Cardiac muscle cell (in vitro differentiated cells and primary cell): Measurements from ENCODE around the gene ARL3. TPM values are rescaled to one million over a fixed set of nuclear protein-coding genes. Genes with fewer than 3 reads are reported as not detected.

Experiments
- DNase-seq, 2 donors: peaks; one replicate each; pipeline versions ENCODE4 v3.0.0 to v3.0.0-alpha.2; 2010 to 2017; ENCODE audit warnings: low read depth in 1 of 2, low spot score in 1 of 2
- H3K27ac ChIP-seq: fragments of 200-600 bp; sonication (generic); 2 replicates; pipeline ENCODE4 v1.5.1; 2016
- H3K27me3 ChIP-seq: fragments of 200-600 bp; sonication (generic); 2 replicates; pipeline ENCODE4 v1.6.0; 2016; ENCODE audit warnings: control low read depth
- H3K36me3 ChIP-seq: fragments of 200-600 bp; sonication (generic); 2 replicates; pipeline ENCODE4 v1.5.1; 2016; ENCODE audit warnings: control low read depth
- H3K4me1 ChIP-seq: fragments of 200-600 bp; sonication (generic); 2 replicates; pipeline ENCODE4 v1.8.1; 2017; ENCODE audit warnings: low read depth, mild to moderate bottlenecking, mixed run types
- H3K4me3 ChIP-seq: fragments of 200-600 bp; sonication (generic); 2 replicates; pipeline ENCODE4 v1.5.1; 2016; ENCODE audit warnings: mild to moderate bottlenecking
- H3K9me3 ChIP-seq: fragments of 200-600 bp; sonication (generic); 2 replicates; pipeline ENCODE4 v1.5.1; 2017; ENCODE audit warnings: low read depth, mild to moderate bottlenecking, control low read depth
- polyA plus RNA-seq: library from polyadenylated mRNA; unstranded; fragments of >200 nt; fragmentation: Nextera tagmentation; extraction: Ambion mirVana; gene quantifications from 2 replicates; pipeline ENCODE4 v1.2.1, GENCODE V29; 2016
- total RNA-seq: library from RNA; depleted of rRNA; stranded (reverse); fragments of >200 nt; gene quantifications from 2 replicates; pipeline ENCODE4 v1.2.3, GENCODE V29; 2016
- TF ChIP-seq, protein P1 (sequence below): IDR thresholded peaks from 2 replicates; pipeline ENCODE4 v1.5.1; 2012; ENCODE audit warnings: low read depth, mild to moderate bottlenecking, low read length

Gene ARL3
- total and polyA plus RNA-seq, 2 experiments from 2014 or later = 16.3 to 47.3 TPM

DNA sequence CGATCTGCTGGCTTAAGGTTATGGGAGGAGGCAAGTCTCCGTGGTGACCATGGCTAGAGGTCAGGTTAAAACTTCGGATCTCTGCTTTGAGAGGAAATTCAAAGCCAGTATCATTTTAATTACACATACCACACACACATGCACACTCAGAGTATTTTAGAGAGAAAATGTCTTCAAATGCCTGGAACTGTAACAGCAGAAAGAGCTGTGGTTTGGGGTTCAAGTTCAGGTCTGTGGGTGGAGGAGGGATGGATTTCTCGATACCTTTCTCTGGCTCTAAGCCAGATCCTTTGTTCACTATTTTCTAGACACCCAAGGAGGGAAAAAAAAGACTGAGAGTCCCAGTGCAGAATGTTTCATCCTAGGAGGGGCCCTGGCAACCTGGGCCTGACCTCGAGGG lies 32.5 kb downstream of the ARL3 start:
- Histone ChIP-seq H3K27ac (no peak overlapping the region), H3K4me3 (no peak overlapping the region), H3K36me3 (peaks cover 6% of the 10 kb centered on the region), H3K27me3 (no peaks in the 10 kb centered on the region), H3K4me1 (peaks cover 29% of the 10 kb centered on the region), H3K9me3 (no peaks in the 10 kb centered on the region)
- no peak for DNase-seq
- TF ChIP-seq, protein P1, sequence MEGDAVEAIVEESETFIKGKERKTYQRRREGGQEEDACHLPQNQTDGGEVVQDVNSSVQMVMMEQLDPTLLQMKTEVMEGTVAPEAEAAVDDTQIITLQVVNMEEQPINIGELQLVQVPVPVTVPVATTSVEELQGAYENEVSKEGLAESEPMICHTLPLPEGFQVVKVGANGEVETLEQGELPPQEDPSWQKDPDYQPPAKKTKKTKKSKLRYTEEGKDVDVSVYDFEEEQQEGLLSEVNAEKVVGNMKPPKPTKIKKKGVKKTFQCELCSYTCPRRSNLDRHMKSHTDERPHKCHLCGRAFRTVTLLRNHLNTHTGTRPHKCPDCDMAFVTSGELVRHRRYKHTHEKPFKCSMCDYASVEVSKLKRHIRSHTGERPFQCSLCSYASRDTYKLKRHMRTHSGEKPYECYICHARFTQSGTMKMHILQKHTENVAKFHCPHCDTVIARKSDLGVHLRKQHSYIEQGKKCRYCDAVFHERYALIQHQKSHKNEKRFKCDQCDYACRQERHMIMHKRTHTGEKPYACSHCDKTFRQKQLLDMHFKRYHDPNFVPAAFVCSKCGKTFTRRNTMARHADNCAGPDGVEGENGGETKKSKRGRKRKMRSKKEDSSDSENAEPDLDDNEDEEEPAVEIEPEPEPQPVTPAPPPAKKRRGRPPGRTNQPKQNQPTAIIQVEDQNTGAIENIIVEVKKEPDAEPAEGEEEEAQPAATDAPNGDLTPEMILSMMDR = no peak

GRCh38 chr10:102679596-102679995 lies 34.6 kb downstream of the ARL3 start:
- no peaks in the 10 kb centered on the region for H3K9me3 ChIP-seq
- no peaks in the 10 kb centered on the region for H3K27me3 ChIP-seq
- DNase-seq = no peak
- no peak overlapping the region for H3K4me3 ChIP-seq
- peak overlapping the region; percentile 89 for H3K27ac ChIP-seq
- TF ChIP-seq, protein P1 = no peak
- peaks cover 50% of the 10 kb centered on the region for H3K4me1 ChIP-seq
- no peaks in the 10 kb centered on the region for H3K36me3 ChIP-seq

DNA sequence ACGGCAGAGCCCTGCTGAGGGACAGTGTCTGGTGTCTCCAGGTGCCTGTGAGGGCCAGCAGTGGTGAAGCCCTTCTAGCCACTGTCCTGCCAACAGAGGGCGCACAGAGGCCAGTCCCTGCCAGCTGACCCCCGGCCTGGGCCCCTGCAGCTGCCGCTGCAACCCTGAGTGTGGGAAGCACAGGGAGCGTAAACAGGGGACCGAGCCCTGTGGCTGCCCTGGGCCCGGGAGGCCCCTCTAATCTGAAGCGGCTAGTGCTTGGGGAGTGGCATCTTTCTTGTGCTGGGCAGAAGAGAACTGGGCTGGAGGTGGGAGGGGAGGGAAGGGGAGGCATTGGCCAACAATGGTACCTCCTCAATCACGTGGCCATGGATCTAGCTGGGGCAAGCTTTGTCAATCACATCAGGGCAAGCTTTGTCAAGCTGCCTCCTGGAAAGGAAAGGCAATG lies 35.3 kb downstream of the ARL3 start:
- TF ChIP-seq, protein P1 = peak; percentile 84
- DNase-seq = peak; percentile 74 to 92
- no peaks in the 10 kb centered on the region for H3K36me3 ChIP-seq
- peak overlapping the region; percentile 89 for H3K27ac ChIP-seq
- H3K9me3 ChIP-seq = no peaks in the 10 kb centered on the region
- peaks cover 57% of the 10 kb centered on the region for H3K4me1 ChIP-seq
- no peaks in the 10 kb centered on the region for H3K27me3 ChIP-seq
- no peak overlapping the region for H3K4me3 ChIP-seq

DNA sequence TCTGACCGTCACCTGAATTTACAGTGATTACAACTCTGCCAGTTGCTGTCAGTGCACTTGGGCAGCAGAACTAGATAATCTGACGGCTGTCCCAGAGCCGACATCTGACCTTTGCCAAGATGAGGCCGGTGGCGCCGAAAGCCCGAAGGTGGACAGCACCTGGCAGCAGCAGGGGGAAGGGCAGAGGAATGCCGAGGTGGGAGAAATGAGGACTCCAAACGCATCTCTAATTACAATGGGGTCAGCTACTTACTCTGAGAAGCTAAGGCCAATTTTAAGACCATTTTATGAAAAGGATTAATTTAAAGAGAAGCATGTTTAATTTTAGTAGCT lies 36.2 kb downstream of the ARL3 start:
- Histone ChIP-seq H3K4me3 (no peak overlapping the region), H3K4me1 (peaks cover 66% of the 10 kb centered on the region), H3K9me3 (no peaks in the 10 kb centered on the region), H3K27me3 (no peaks in the 10 kb centered on the region), H3K36me3 (no peaks in the 10 kb centered on the region), H3K27ac (peak overlapping the region; percentile 89)
- TF ChIP-seq, protein P1 = no peak
- DNase-seq = no peak

DNA sequence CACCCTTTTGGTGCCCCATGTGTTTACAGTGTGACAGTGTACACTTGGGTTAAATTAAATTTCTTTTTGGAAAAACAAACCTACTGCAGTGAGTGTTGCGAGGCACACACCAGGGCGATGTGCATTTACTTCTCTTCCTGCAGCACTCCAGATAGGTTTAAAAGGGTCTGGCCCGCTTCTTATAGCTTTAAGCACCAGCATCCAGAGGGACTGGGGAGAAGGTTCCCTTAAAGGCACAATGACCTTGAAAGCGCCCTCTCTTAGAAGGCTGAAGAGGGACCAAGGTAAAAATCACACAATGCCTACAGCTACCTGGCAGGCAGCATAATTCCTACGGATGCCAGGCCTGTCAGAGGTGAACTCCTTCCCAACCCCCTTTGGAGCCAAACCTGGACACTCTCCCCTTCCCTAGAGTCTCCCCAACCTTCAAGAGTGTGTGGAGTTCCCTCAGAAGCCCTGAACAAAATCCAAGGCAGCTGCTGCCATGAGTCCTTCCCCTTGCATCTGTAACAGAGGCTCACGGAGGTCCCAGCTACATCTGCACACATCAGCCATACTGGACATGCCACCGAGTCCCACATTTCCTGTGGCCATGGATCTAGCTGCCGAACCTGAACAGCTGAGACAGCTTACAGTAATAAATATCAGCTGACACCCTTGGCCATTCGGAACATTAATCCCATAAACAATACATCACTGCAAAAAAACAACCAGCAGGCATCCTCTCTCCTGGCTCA lies 36.7 kb downstream of the ARL3 start:
- Histone ChIP-seq H3K4me3 (no peak overlapping the region), H3K9me3 (no peaks in the 10 kb centered on the region), H3K27ac (peak overlapping the region; percentile 89), H3K27me3 (no peaks in the 10 kb centered on the region), H3K4me1 (peaks cover 69% of the 10 kb centered on the region), H3K36me3 (no peaks in the 10 kb centered on the region)
- TF ChIP-seq, protein P1 = no peak
- DNase-seq = no peak
